ENCODE data around the gene CD1C.
"Not testable (repeated sequence)": the region's sequence is repeated elsewhere in the genome, so short reads cannot be mapped to it uniquely, and the experiment has no call there.

The CD1C gene

GRCh38 chr1:158289811-158290210 is at the start of gene CD1C:
Gene CD1C (plus strand): TSS chr1:158289923. CDS start chr1:158290065, 142 bp downstream.
- DNase-seq: no peak

- peak; percentile 58 for DNase-seq
These were observed 43.1 kb upstream of the CD1C start for GRCh38 chr1:158246650-158247049.

- no peak for DNase-seq
These were observed 41.6 kb upstream of the CD1C start for GRCh38 chr1:158248118-158248517.

GRCh38 chr1:158248771-158249170 is 41.0 kb upstream of the CD1C start:
- DNase-seq: no peak

GRCh38 chr1:158249646-158250045 is 40.1 kb upstream of the CD1C start:
- no peak for DNase-seq

GRCh38 chr1:158251163-158251562 is 38.6 kb upstream of the CD1C start:
- DNase-seq: no peak

GRCh38 chr1:158255656-158256055 is 34.1 kb upstream of the CD1C start:
- no peak for DNase-seq

GRCh38 chr1:158256747-158257146 is 33.0 kb upstream of the CD1C start:
- DNase-seq: not testable (repeated sequence)

- no peak for DNase-seq
These were observed 31.8 kb upstream of the CD1C start for GRCh38 chr1:158257888-158258287.

- no peak for DNase-seq
These were observed 30.6 kb upstream of the CD1C start for GRCh38 chr1:158259117-158259516.

- peak; percentile 20 for DNase-seq
These were observed 17.0 kb upstream of the CD1C start for GRCh38 chr1:158272681-158273080.

- DNase-seq: no peak
These were observed 14.9 kb upstream of the CD1C start for GRCh38 chr1:158274797-158275196.

GRCh38 chr1:158282421-158282820 is 7.3 kb upstream of the CD1C start:
- DNase-seq: not testable (repeated sequence)

GRCh38 chr1:158283965-158284364 is 5.8 kb upstream of the CD1C start:
- DNase-seq: no peak

GRCh38 chr1:158285756-158286241 is 3.9 kb upstream of the CD1C start:
- DNase-seq: peak; percentile 12

GRCh38 chr1:158286487-158286886 is 3.2 kb upstream of the CD1C start:
- DNase-seq: no peak

- DNase-seq: no peak
These were observed 2.8 kb upstream of the CD1C start for GRCh38 chr1:158286941-158287346.

- DNase-seq: no peak
These were observed 660 bp downstream of the CD1C start for GRCh38 chr1:158290321-158290844.

GRCh38 chr1:158295791-158296190 is 6.1 kb downstream of the CD1C start:
- DNase-seq: no peak

GRCh38 chr1:158310623-158311022 is 20.9 kb downstream of the CD1C start:
- DNase-seq: no peak

GRCh38 chr1:158311066-158311465 is 21.3 kb downstream of the CD1C start:
- no peak for DNase-seq

- no peak for DNase-seq
These were observed 34.1 kb downstream of the CD1C start for GRCh38 chr1:158323866-158324265.

GRCh38 chr1:158324395-158324794 is 34.7 kb downstream of the CD1C start:
- DNase-seq: no peak

GRCh38 chr1:158327481-158327880 is 37.8 kb downstream of the CD1C start:
- no peak for DNase-seq

GRCh38 chr1:158328426-158328825 is 38.7 kb downstream of the CD1C start:
- no peak for DNase-seq

Measured in DMS53 (cell line).